ENCODE results near the gene GPR75. TPM values are rescaled to one million over a fixed set of nuclear protein-coding genes. Genes with fewer than 3 reads are reported as not detected.
"Not testable (repeated sequence)": the region's sequence is repeated elsewhere in the genome, so short reads cannot be mapped to it uniquely, and the experiment has no call there.

GPR75 gene
- total RNA-seq, 1 donor from 2014 or later: 2.2 TPM

DNA sequence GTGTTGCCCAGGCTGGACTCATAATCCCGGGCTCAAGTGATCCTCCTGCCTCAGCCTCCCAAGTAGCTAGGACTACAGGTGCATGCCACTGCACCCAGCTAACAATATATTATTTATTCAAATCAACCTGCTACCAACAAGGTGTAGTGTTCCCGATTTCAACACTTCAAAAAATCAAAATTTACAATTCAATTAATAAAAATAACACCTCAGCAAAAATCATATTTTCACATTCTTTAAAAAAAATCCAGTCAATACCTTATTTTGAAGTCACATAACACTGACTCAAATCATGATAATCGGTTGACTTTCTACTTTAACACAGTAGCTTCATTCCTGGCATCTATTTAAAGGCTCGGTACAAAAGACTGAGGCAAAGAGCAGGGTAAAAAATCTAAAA, 7.2 kb downstream of the GPR75 start:
- DNase-seq (ENCODE audit: low spot score): no peak

- DNase-seq (ENCODE audit: low spot score): not testable (repeated sequence)
These were observed 8.6 kb downstream of the GPR75 start for GRCh38 chr2:53851052-53851757.

GRCh38 chr2:53848062-53848461, 11.7 kb downstream of the GPR75 start:
- no peak for DNase-seq (ENCODE audit: low spot score)

DNA sequence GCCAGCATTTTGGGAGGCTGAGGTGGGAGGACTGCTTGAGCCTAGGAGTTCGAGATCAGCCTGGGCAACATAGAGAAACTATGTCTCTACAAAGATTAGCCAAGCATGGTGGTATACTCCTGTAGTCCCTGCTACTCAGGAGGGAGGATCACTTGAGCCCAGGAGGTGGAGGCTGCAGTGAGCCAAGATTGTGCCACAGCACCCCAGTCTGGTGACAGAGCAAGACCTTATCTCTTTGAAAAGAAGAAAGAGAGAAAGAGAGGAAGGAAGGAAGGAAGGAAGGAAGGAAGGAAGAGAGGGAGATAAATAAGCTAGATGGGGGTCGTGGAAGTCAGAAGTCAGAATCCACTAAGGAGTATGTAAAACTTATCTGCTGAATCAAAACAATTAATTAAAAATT, 16.2 kb downstream of the GPR75 start:
- no peak for DNase-seq (ENCODE audit: low spot score)

DNA sequence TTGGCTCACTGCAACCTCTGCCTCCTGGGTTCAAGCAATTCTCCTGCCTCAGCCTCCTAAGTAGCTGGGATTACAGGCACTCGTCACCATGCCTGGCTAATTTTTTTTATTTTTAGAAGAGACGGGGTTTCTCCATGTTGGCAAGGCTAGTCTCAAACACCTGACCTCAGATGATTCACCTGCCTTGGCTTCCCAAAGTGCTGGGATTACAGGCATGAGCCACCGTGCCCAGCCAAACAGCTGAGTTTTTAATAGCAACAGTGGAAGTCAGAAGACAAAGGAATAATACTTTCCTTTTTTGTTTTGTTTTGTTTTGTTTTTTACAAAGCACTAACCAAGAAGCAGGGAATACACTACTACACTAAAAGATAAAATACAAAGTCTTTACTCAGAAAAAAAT, 16.9 kb downstream of the GPR75 start:
- no peak for DNase-seq (ENCODE audit: low spot score)

- DNase-seq (ENCODE audit: low spot score): not testable (repeated sequence)
These were observed 18.1 kb downstream of the GPR75 start for GRCh38 chr2:53841651-53842050.

DNA sequence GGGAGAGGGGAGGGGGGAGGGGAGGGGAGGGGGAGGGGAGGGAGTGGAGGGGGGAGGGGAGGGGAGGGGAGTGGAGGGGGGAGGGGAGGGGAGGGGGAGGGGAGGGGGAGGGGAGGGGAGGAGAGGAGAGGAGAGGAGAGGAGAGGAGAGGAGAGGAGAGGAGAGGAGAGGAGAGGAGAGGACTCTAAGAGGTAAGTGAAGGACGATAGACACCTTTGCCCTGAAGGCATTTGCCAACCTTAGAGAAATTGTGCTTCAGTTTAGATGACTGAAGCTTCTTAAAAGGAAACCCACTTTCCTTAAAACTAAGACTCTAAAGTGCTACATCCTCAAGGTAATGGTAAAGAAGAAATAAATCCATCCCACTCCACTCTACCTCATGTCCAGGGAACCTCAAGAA, 19.2 kb downstream of the GPR75 start:
- DNase-seq (ENCODE audit: low spot score): no peak

DNA sequence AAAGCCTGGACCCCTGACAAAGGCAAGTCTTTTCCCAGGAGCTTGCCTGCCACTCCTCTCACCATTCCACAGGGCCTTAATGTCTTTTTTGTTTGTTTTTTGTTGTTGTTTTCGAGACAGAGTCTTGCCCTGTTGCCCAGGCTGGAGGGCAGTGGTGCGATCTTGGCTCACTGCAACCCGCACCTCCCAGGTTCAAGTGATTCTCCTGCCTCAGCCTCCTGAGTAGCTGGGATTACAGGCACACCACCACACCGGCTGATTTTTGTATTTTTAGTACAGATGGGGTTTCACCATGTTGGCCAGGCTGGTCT, 29.8 kb downstream of the GPR75 start:
- not testable (repeated sequence) for DNase-seq (ENCODE audit: low spot score)

GRCh38 chr2:53829273-53829979, 30.3 kb downstream of the GPR75 start:
- DNase-seq (ENCODE audit: low spot score): no peak

DNA sequence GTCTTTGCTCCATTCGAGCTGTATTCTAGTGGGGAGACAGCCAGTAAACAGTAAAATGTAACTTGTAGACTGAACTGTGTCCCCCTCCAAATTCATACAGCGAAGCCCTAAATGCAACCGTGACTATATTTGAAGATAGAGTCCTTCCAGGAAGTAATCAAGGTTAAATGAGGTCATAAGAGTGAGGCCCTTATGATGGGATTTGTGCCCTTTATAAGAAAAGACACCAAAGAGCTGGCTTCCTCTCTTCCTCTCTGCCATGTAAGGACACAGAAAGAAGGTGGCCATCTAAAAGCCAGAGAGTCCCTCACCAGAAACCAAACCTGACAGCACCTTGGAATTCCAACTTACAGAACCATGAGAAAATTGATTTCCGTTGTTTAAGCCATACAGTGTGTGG, 31.4 kb downstream of the GPR75 start:
- DNase-seq (ENCODE audit: low spot score): no peak

- DNase-seq (ENCODE audit: low spot score): no peak
These were observed 32.2 kb downstream of the GPR75 start for GRCh38 chr2:53827398-53828175.

DNA sequence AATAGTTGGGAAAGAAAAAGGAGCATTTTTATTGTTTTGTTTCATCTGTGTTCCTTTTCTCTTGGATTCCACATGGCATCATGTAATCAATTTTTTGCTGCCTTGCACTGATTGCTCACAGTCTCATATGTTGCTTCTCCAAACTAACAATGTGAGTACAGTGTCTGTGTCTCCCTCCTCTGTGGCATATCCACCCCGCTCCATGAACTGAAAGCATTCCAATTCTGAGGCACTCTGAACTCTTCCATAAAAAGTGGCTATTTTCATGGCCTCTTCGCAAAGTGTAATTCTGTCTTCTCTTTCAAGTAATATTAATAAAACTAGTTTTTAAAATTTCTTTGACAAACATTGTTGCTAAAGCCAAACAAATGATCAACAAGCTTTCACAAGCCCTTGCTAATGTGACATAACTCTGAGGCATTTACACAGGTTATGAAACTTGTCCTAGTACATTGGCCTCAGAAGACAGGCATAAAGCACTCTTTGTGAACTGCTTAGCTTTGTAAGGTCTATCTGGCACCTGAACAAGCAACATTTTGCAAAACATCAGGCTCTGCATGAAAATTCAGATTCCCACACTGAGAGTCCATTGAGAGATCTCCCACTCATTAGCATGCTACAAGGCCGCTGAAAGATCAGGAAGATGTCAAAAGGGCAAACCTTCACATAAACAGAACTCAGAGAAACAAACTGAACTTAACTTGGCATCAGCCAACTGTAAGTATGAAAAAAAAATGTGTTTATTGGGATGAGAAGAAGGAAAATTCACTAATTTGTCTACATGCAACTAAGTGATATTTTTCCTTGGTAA, 33.0 kb downstream of the GPR75 start:
- DNase-seq (ENCODE audit: low spot score): no peak

GRCh38 chr2:53826030-53826410, 33.7 kb downstream of the GPR75 start:
- DNase-seq (ENCODE audit: low spot score): no peak

DNA sequence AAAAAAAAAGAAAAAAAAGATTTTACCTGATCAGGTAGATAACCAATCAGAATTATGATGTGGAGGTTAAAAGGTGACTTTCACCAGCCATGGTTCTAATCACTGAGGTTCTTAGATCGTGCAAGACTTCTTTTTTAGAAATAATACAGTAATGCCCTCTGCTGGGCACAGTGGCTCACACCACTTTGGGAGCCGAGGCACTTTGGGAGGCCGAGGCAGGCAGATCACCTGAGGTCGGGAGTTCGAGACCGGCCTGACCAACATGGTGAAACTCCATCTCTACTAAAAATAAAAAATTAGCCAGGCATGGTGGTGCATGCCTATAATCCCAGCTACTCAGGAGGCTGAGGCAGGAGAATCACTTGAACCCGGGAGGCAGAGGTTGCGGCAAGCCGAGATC, 36.1 kb downstream of the GPR75 start:
- DNase-seq (ENCODE audit: low spot score): not testable (repeated sequence)

GRCh38 chr2:53821810-53822209, 38.0 kb downstream of the GPR75 start:
- no peak for DNase-seq (ENCODE audit: low spot score)

DNA sequence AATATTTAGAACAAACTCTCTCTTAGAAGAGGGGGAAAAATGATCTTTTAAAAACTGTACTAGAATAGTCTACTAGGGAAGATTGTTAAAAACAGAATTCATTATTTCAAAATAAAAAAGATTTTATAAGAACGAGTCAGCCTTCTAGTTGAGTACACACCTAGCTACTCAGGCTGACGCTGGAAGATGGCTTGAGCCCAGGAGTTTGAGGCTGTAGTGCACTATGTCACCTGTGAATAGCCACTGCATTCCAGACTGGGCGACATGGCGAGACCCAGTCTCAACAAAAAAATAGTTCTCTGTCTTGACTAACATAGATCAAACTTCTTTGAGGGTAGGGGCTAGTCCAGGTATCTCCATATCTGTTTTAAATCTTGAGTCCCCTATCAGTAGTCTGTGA, 39.1 kb downstream of the GPR75 start:
- DNase-seq (ENCODE audit: low spot score): no peak

GRCh38 chr2:53820048-53820447, 39.7 kb downstream of the GPR75 start:
- no peak for DNase-seq (ENCODE audit: low spot score)

DNA sequence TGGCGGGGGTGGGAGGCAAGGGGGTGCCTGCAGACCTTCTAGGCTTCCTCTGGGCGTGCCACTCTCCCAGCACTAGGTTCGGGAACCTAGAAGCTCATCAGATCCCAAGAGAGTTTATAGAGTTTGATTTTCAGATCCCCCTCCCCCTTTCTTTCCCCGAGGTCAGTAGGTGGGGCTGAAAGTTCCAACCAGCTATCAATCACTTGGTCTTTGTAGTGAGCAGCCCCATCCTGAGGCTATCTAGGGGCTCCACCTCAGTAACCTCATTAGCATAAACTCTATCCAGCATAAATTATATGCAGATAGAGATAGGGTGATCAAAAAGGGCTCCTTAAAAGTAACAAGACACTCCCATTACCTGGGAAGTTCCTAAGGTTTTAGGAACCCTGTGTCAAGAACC, 40.1 kb downstream of the GPR75 start:
- no peak for DNase-seq (ENCODE audit: low spot score)

GRCh38 chr2:53818854-53819435, 40.8 kb downstream of the GPR75 start:
- DNase-seq (ENCODE audit: low spot score): no peak

DNA sequence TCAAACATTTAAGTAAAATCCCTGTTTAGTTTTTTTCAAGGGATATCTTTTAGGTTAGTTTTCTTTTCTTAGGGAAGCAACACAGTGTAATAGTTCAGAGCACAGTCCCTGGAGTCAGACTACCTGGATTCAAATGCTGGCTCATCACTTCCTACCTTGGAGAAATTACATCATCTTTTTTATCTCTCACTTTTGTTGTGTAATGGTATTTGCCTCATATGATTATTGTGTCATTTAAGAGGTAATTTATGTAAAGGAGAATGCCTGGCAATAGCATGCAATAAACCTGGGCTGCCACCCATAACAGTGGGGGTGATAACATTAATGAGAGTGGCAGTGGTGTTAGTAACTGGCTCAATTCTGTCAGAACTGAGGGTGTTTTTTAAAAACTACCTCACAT, 46.6 kb downstream of the GPR75 start:
- no peak for DNase-seq (ENCODE audit: low spot score)

DNA sequence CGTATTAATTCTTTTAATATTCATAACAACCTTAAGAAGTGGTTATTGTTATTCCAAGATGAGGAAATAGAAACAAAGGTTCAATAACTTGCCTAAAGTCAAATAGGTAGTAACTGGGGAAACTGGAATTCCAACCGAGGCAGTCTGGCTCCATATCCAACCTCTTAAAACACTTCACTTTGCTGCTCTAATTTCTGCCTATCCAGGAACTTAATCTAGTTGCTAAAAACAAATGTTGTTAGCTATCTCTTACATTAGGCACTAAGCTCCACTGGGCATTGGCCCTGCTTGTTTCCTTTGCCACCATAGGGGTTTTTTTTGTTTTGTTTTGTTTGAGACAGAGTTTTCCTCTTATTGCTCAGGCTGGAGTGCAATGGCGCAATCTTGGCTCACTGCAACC, 48.2 kb downstream of the GPR75 start:
- no peak for DNase-seq (ENCODE audit: low spot score)
